Measurements from ENCODE around the gene ITGA8.
"Not testable (repeated sequence)": the region's sequence is repeated elsewhere in the genome, so short reads cannot be mapped to it uniquely, and the experiment has no call there.

The ITGA8 gene

GRCh38 chr10:15719899-15720634 lies at the start of gene ITGA8:
Gene ITGA8, minus strand, starts transcription at chr10:15719922. Its CDS starts 151 bp downstream, at chr10:15719771.
- no peak for DNase-seq

- DNase-seq, result no peak
Observed at GRCh38 chr10:15764892-15765454, 45.3 kb upstream of the ITGA8 start.

- DNase-seq, result no peak
Observed at GRCh38 chr10:15763006-15763405, 43.3 kb upstream of the ITGA8 start.

GRCh38 chr10:15762239-15762638 lies 42.5 kb upstream of the ITGA8 start:
- DNase-seq, result not testable (repeated sequence)

- not testable (repeated sequence) for DNase-seq
Observed at GRCh38 chr10:15761224-15761623, 41.5 kb upstream of the ITGA8 start.

- no peak for DNase-seq
Observed at GRCh38 chr10:15760681-15761080, 41.0 kb upstream of the ITGA8 start.

- no peak for DNase-seq
Observed at GRCh38 chr10:15759265-15759664, 39.5 kb upstream of the ITGA8 start.

GRCh38 chr10:15758618-15759017 lies 38.9 kb upstream of the ITGA8 start:
- DNase-seq, result no peak

- no peak for DNase-seq
Observed at GRCh38 chr10:15754937-15755336, 35.2 kb upstream of the ITGA8 start.

- DNase-seq, result no peak
Observed at GRCh38 chr10:15751046-15751445, 31.3 kb upstream of the ITGA8 start.

- no peak for DNase-seq
Observed at GRCh38 chr10:15748126-15748525, 28.4 kb upstream of the ITGA8 start.

GRCh38 chr10:15747632-15748031 lies 27.9 kb upstream of the ITGA8 start:
- DNase-seq, result no peak

- no peak for DNase-seq
Observed at GRCh38 chr10:15745751-15746150, 26.0 kb upstream of the ITGA8 start.

- peak; percentile 25 for DNase-seq
Observed at GRCh38 chr10:15744217-15744865, 24.6 kb upstream of the ITGA8 start.

- no peak for DNase-seq
Observed at GRCh38 chr10:15743443-15743842, 23.7 kb upstream of the ITGA8 start.

GRCh38 chr10:15742836-15743235 lies 23.1 kb upstream of the ITGA8 start:
- DNase-seq, result no peak

GRCh38 chr10:15742102-15742501 lies 22.4 kb upstream of the ITGA8 start:
- DNase-seq, result no peak

GRCh38 chr10:15741581-15741980 lies 21.9 kb upstream of the ITGA8 start:
- DNase-seq, result no peak

GRCh38 chr10:15740261-15740660 lies 20.5 kb upstream of the ITGA8 start:
- no peak for DNase-seq

GRCh38 chr10:15739254-15739970 lies 19.7 kb upstream of the ITGA8 start:
- DNase-seq, result no peak

- no peak for DNase-seq
Observed at GRCh38 chr10:15738270-15738925, 18.7 kb upstream of the ITGA8 start.

- DNase-seq, result no peak
Observed at GRCh38 chr10:15737656-15738055, 17.9 kb upstream of the ITGA8 start.

- DNase-seq, result no peak
Observed at GRCh38 chr10:15735763-15736162, 16.0 kb upstream of the ITGA8 start.
